Adipocyte (in vitro differentiated cells): ENCODE data around the gene CYRIA.

Experiments
- DNase-seq: peaks from one replicate; pipeline ENCODE4 v3.0.0-alpha.2; 2015; ENCODE audit warnings: low read depth
- H3K27me3 ChIP-seq: replicated peaks from 2 replicates; pipeline ENCODE4 v1.7.0; 2013; ENCODE audit warnings: mild to moderate bottlenecking, low read length, moderate library complexity; ENCODE audit not compliant: control insufficient read depth, insufficient read depth
- H3K36me3 ChIP-seq: 2 replicates; pipeline ENCODE4 v1.7.0; 2013; ENCODE audit warnings: low read length, mild to moderate bottlenecking, moderate library complexity; ENCODE audit not compliant: control insufficient read depth, insufficient read depth, severe bottlenecking
- H3K4me1 ChIP-seq: 2 replicates; pipeline ENCODE4 v1.7.0; 2013; ENCODE audit warnings: mild to moderate bottlenecking, low read length, moderate library complexity; ENCODE audit not compliant: control insufficient read depth, insufficient read depth
- H3K4me3 ChIP-seq: 2 replicates; pipeline ENCODE4 v1.7.0; 2013; ENCODE audit warnings: mild to moderate bottlenecking, low read length, moderate library complexity
- H3K9ac ChIP-seq: 2 replicates; pipeline ENCODE4 v1.7.0; 2013; ENCODE audit warnings: mild to moderate bottlenecking, low read length, moderate library complexity
- H3K9me3 ChIP-seq: 2 replicates; pipeline ENCODE4 v1.7.0; 2013; ENCODE audit warnings: mild to moderate bottlenecking, low read length, moderate library complexity; ENCODE audit not compliant: control insufficient read depth

CYRIA gene

DNA sequence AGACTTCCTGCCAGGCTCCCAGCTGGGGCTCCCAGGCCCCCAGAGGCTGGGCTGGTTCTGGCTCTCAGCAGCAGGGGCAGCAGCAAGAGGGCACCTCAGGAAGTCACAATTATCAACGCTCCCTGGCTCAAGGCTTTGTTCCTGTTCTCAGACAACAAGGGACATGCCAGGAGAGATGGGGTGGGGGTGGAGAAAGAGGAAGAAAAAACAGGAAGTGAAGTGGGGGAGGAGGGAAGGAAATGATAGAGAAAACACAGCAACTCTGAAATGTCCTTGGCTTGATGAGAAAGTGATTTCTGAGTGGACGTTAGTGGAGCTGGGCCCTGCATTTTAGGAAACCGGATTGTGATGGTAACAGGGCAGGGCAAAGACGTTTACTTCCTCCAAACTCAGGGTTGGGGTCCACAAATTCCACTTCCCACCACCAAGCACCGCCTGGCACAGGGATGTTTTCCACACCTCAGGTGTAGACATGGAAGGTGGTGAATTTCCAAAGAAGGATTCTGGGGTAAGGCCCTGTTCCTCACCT lies 40.4 kb downstream of the CYRIA start:
- Histone ChIP-seq H3K4me3 (no peak overlapping the region), H3K36me3 (no peaks in the 10 kb centered on the region), H3K9me3 (no peaks in the 10 kb centered on the region), H3K27me3 (peaks cover 8% of the 10 kb centered on the region), H3K9ac (no peak overlapping the region), H3K4me1 (peaks cover 59% of the 10 kb centered on the region)
- DNase-seq: no peak

DNA sequence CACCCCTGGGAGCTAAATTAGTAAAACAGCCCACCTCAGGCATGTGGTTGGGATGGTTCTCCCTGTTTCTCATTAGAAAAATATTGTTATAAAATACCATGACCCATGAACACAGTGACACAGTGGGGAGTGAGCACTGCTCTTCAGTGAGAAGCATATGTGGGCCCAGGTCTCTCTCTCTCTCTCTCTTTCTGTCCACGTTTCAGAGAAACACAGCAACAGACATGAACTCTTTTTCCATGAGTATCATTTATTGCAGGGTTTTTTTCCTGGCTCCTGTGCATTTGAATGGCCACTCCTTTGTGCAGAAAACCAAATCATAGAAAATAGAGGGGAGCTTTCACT lies 41.2 kb downstream of the CYRIA start:
- Histone ChIP-seq H3K27me3 (no peaks in the 10 kb centered on the region), H3K36me3 (no peaks in the 10 kb centered on the region), H3K9me3 (no peaks in the 10 kb centered on the region), H3K4me1 (peaks cover 59% of the 10 kb centered on the region), H3K9ac (peak overlapping the region; percentile 46), H3K4me3 (no peak overlapping the region)
- DNase-seq: no peak

GRCh38 chr2:16623564-16624435 lies 41.8 kb downstream of the CYRIA start:
- Histone ChIP-seq H3K9me3 (no peaks in the 10 kb centered on the region), H3K4me3 (no peak overlapping the region), H3K4me1 (peaks cover 59% of the 10 kb centered on the region), H3K9ac (no peak overlapping the region), H3K36me3 (no peaks in the 10 kb centered on the region), H3K27me3 (no peaks in the 10 kb centered on the region)
- DNase-seq: no peak

DNA sequence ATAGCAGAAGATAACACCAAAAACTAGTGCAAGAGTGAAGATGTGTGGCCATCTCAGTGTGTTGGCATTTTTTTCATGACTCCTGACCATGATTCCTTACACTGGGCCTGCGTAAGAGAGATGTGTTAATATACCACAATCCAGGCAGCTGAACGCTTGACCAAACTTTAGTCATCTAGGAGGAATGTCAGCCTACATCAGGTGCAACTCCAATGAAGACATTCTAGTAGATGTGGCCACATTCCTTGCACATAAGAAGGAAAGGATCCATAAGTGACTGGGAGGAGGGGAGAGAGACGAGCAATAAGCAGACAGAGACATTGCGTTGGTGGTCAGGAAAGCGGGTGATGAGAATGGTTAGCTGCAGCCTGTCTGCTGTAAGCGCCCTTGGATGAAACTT lies 42.6 kb downstream of the CYRIA start:
- Histone ChIP-seq H3K4me3 (no peak overlapping the region), H3K36me3 (no peaks in the 10 kb centered on the region), H3K4me1 (peaks cover 59% of the 10 kb centered on the region), H3K27me3 (no peaks in the 10 kb centered on the region), H3K9ac (no peak overlapping the region), H3K9me3 (no peaks in the 10 kb centered on the region)
- DNase-seq: no peak

- H3K4me1 ChIP-seq: peaks cover 59% of the 10 kb centered on the region
Observed at GRCh38 chr2:16622399-16622968, 43.1 kb downstream of the CYRIA start.

DNA sequence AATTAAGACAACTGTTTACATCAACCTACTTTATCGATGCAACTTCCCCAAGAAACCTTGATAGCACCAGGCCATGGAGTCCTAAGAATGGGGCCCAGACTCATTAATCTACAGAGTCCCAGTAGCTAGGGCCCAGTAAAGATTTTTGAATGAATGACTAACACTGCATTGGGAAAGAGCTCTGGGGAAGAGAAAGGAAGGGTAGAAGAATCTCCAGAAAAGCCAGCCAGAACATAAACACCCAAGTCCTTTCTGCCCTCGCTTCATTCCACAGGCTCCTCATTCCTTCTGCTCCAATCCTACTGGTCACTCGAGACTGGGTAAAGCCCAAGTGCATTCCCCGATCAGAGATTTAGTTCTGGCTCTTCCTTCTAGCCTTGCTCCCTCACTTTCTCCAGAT lies 44.3 kb downstream of the CYRIA start:
- H3K9me3 ChIP-seq: no peaks in the 10 kb centered on the region
- H3K27me3 ChIP-seq: no peaks in the 10 kb centered on the region
- H3K4me3 ChIP-seq: no peak overlapping the region
- H3K36me3 ChIP-seq: no peaks in the 10 kb centered on the region
- no peak overlapping the region for H3K9ac ChIP-seq
- no peak for DNase-seq
- H3K4me1 ChIP-seq: peaks cover 52% of the 10 kb centered on the region

More at GRCh38 chr2:16622399-16622968, 43.1 kb downstream of the CYRIA start:
- Histone ChIP-seq H3K9ac (no peak overlapping the region), H3K36me3 (no peaks in the 10 kb centered on the region), H3K9me3 (no peaks in the 10 kb centered on the region), H3K27me3 (no peaks in the 10 kb centered on the region), H3K4me3 (no peak overlapping the region)
- no peak for DNase-seq

DNA sequence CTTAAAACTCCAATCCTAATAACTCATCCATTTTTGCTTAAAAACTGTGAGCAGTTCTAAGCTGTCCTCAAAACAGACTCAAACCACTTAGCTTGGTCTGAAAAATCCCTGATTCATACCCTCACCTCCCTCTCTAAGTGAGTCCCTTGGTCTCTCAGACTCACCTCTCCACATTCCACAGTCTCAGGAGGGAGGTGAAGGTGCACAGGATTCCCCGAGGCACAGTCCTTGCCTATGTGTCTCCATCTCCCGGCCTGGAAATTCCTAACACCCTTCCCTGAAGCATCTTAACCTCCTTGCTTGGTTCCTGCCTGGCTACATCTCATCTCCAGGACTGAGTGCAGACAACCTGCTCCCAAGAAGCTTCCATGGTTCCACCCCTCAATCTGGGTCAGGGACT lies 45.0 kb downstream of the CYRIA start:
- H3K36me3 ChIP-seq: no peaks in the 10 kb centered on the region
- DNase-seq: no peak
- no peaks in the 10 kb centered on the region for H3K9me3 ChIP-seq
- H3K27me3 ChIP-seq: no peaks in the 10 kb centered on the region
- H3K4me3 ChIP-seq: no peak overlapping the region
- no peak overlapping the region for H3K9ac ChIP-seq
- peaks cover 44% of the 10 kb centered on the region for H3K4me1 ChIP-seq

DNA sequence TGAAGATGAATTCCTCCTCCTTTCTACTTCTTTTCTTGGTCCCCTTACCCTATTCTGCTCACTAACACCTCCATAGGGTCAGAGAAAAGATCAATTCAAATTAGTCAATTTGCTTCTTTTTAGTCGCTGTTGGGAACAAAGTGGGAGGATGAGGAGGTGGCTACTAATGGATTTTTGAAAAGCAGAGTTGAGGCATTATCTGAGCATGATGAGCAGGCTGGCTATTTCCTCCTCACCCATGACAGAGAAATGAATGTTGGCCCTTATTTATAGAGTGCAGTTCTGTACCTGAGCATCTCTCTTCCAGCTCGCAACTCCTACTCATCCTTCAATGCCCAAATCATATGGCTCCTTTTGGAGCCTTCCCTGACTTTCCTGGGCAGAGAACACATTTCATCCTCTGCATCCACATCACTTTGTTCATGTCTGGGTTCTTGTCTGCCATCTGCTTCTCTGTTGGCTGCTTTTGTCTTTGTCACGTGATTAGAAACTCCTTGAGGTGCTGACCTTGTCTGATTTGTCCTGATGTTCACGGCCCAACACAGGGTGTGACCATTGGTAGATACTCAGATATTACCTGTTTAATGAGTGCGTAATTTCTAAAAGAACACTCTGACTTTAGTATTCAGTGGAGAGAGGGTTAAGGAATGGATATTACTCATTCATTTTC lies 45.9 kb downstream of the CYRIA start:
- Histone ChIP-seq H3K4me3 (no peak overlapping the region), H3K9ac (no peak overlapping the region), H3K9me3 (no peaks in the 10 kb centered on the region), H3K4me1 (peaks cover 40% of the 10 kb centered on the region), H3K36me3 (no peaks in the 10 kb centered on the region), H3K27me3 (no peaks in the 10 kb centered on the region)
- DNase-seq: no peak

- no peak overlapping the region for H3K9ac ChIP-seq
- no peaks in the 10 kb centered on the region for H3K27me3 ChIP-seq
- H3K9me3 ChIP-seq: no peaks in the 10 kb centered on the region
- peak; percentile 44 for DNase-seq
- H3K36me3 ChIP-seq: no peaks in the 10 kb centered on the region
- H3K4me1 ChIP-seq: peaks cover 31% of the 10 kb centered on the region
- H3K4me3 ChIP-seq: no peak overlapping the region
Observed at GRCh38 chr2:16617282-16618266, 48.1 kb downstream of the CYRIA start.
